HG03575 (cell line): ENCODE results near the gene TAB2.
"Not testable (repeated sequence)": the region's sequence is repeated elsewhere in the genome, so short reads cannot be mapped to it uniquely, and the experiment has no call there.

Experiments used
- ATAC-seq: cut with Tn5 transposase; IDR thresholded peaks from one replicate; pipeline ENCODE4 v1.9.1; 2021; ENCODE audit not compliant: unreplicated experiment, insufficient number of reproducible peaks, low FRiP score; ENCODE audit errors: extremely low read depth

TAB2 gene

DNA sequence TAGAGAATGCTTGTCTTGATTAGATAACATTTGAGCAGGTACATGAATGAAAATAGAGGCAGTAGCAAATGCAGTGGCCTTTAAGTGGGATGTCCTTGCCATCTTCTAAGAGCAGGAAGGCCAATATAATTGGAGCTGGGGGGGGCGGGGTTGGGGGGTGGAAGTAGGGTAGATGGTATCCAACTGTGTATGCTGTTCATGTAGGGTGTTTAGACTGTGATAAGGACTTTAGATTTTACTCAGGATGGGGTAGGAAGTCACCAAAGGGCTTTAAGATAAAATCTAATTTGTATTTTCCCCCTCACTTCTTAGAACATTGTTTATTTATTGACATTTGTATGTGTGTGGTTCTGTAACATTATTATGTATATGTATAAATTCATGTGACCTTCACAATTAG is 12.0 kb downstream of the TAB2 start:
- no peak for ATAC-seq

DNA sequence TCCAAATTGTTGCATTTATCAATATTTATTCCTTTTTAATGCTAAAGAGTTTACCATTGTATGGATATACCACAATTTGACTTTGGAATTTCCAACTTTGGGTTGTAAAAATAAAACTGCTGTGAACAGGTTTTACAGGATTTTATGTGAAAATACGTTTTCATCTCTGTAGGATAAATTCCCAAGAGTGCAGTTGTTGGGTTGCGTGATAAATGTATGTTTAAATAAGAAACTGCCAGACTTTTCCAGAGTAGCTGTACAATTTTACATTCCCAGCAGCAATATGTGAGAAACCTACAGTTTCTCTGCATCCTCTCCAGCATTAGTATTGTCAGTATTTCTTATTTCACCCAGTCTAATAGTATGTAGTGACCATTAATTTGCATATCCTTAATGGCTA is 12.6 kb downstream of the TAB2 start:
- ATAC-seq, result no peak

DNA sequence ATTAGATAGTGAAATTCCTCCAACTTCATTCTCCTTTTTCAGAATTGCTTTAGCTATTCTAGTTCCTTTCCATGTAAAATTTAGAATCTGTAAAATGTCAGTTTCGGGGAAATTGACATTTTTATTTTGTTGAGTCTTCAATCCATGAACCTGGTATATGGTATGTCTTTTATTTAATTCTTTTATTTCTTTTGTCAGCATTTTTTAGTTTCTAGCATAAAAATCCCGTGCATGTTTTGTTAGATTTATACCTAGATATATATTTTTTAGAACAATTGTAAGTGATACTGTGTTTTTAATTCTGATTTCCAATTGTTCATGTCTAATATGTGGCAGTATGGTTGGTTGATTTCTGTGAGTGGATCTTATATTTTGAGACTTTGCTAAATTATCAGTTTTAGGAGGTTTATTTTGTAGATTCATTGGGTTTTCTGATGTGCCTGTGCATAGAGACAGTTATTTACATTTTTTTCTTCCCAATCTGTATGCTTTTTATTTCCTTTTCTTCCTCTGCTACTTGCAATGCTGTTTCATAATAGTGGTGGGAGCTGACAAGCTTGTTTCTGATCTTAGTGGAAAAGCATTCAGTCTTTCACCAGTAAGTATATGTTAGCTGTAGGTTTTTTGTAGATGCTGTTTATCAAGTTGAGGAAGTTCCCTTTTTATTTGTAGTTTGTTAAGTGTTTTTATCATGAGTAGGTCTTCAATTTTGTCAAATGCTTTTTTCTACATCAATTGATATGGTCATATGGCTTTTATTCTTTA is 13.7 kb downstream of the TAB2 start:
- no peak for ATAC-seq

DNA sequence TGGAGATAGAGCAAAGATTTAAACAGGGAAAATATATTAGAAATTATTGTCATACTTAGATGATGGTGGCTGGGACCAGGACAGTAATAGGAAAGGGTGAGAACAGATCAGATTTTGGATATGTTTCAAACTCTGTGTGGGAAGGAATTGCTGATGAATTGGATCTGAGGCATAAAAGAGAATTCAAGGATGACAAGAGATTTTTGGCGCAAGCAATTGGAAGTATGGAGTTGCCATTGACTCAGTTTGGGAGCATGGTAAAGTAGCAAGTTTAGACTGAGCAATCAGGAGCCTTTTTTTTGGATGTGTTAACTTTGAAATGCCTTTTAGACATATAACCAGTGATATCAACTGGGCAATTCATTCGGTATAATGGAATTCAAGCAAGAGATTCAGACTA is 14.4 kb downstream of the TAB2 start:
- no peak for ATAC-seq

DNA sequence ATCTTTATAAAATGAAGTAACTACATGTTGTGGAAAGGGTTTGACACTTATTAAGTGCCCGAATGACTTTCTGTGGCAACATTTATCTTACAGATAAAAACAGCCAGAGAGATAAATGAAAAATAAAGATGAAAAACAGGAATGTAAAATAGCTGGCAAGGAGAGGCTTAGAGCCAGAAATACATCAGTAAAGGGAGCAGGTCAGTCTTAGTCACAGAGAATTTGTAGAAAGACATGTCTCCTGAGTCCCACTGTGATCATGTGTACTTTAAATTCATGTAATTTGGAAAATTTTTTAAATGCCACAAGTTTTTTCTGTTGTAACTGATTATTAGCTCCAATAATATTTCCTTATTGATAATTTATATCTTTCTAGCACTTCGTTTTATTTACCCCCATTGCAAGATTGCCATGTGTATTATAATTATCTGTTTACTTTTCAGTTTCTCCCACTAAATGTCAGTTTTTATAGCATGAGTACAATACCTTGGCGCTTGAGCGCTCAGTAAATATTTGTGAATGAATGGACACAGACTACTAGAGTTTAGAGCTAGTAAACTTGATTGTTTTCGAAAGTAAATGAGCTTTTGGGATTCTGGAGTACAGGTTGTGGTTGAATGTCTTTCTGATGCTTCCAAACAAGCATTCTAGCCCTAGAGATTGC is 15.2 kb downstream of the TAB2 start:
- ATAC-seq, result no peak

DNA sequence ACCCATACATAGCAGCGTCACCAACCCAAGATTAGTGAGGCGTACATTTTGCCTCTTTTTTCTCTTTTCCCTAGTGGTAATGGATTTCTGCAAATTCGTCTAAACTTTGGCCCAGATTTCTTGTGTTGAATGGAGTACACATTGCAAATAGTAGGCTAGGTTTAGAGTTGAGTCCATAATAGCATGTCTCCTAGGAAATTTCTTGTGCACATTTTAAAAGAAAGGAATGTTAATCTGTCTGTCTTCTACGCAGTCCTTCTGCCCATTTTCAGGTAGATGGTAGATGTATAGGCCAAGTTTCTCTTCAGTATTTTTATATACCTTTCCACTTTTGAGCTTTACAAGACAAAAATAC is 15.7 kb downstream of the TAB2 start:
- ATAC-seq, result no peak

DNA sequence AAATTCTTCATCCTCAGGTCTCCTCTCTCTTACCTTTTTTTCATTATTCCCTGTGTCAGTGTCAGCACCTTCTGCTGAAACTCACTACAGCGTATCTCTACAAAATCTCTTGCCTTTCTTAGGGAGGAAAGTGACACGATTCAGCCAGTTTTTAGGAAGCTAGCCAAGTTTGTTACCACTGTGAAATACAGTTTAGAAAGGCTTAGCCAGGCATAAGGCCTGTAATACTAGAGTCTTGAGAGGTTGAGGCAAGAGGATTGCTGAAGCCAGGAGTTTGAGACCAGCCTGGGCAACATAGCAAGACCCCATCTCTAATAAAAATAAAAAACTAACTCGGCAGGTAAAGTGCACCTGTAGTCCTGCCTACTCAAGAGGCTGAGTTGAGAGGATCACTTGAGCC is 16.7 kb downstream of the TAB2 start:
- ATAC-seq, result no peak

DNA sequence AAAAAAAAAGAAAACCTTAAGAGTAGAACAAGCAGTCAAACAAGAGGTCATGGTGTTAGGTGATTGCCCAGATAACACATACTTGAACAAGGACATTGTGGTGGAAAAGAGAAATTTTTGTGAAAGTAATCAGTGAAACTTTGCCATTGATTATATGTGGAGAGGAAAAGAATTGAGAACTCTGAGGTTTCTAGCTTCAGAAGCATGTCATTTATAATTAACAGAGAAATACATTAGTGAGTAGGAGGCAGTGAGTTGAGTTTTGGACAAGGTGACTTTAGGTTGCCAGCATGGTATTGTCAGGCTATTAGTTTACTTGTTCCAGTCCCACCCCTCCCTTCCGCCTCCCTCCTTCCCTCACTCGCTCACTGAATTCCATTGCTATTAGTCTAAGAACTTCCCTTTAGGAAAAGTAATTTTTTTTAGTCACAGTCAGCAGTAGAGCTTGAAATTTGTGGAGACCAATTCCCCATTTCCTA is 17.2 kb downstream of the TAB2 start:
- ATAC-seq, result no peak

DNA sequence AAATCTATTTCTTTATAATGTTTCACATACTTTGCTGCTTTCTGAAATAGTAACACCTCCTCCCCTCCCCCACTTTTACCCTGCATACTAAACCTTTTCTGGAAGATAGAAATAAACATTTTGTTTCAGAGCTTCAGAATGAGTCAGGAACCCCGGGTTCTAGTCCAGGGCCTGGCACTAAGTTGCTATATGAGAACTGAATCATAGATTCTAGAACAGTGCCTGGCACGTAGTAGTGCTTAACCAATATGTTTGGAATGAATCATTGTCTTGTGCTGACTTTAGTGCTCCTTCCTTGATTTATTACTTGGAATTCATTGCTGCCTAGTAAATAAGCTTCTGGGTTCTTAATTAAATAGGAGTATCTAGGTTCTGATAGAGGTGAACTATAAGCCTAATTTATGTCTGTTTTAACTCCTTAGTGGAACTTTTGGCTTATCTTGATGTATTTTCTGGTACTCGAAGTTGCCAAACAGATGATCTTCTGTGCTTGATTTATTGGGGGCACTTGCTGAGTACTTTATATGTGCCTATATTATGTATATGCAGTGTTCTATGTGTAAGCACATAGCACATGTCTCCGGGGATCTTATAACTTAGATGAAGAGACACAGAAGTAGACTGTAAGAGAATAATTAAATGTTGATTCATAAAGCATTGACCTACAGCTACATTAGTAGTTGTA is 18.6 kb downstream of the TAB2 start:
- ATAC-seq, result no peak

DNA sequence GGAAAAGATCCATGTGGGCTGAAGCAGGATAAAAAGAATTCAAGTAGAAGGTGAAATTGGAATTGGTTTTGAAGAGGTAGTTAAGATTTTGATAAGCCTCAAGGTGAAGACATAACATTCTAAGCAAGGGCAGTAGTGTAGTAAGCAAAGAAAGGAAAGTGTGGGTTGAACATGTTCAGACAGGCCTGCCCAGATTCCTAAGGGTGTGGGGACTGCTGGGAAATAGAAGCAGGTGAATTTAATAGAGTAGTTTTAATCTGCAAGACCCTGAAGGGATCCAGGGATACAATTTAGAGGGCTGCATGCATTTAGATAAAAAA is 19.1 kb downstream of the TAB2 start:
- no peak for ATAC-seq

DNA sequence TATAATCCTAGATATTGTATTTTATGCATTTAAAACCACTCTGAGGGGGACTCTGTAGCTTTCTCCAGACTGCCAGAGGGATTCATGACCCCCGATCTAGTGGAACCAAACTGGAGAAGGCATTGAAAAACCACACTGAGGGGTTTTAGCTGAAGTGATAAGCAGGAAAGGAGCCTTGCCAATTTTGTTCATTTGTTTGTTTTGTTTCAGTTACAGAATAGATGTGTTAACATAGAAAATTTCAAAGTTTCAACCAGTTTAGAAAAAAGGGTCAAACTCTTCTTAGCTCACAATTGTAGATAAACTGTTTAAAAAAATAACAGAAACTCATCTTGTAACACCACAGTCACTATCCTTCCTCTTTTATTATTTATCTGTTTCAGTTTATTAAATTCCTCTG is 19.8 kb downstream of the TAB2 start:
- ATAC-seq, result no peak

DNA sequence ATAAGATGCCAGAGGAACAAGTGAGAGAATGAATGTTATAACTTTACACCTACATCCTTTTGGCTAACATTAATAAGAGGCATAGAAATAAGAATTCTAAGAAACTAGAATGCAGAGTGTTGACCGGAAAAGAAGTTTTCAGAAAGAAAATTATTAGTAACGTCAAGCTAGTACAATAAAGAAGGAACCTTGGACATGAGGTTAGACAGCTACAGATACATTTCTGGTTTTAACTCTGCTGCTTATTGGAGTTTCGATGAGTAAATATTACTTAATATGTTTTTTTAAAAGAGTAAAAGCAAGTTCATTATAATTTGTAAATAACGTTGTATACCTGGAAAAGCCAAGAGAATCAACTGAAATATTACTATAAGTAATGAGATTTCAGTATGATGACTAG is 22.7 kb downstream of the TAB2 start:
- ATAC-seq, result no peak

DNA sequence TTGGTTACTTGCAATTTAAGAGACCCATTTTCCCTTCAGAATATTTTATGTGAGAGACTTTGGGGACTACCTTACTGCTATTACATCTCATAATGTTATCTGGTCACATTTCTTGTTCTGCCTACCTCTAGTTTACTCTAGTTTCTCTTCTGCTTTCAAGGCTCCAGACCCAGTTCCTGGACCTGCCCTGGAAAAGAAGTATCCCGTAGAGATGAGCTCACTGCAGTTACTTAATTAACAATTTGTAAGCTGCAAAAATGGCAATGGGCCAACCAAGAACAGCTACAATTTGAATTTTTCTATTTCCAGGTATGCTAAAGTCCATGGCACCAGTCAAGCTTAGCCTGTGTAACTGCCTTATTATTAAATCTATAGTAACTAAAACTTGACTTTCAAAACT is 25.0 kb downstream of the TAB2 start:
- ATAC-seq, result no peak

DNA sequence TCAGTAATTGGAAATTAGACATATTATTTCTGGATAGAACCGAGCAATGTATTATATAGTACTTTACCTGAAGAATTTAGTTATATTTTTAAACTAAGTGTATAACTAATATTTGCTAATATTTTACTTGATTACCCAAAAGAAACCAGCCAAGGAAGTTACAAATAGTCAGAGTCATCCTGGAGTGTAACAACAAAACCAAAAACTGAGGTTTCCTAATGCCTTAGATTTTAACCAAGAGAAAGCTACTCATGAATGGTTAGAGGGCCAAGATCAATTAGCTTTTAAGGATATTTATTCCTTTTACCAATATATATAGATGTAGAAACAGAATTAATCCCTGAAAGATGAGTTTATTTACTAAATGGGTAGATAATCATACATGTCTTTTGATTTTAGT is 26.0 kb downstream of the TAB2 start:
- no peak for ATAC-seq

DNA sequence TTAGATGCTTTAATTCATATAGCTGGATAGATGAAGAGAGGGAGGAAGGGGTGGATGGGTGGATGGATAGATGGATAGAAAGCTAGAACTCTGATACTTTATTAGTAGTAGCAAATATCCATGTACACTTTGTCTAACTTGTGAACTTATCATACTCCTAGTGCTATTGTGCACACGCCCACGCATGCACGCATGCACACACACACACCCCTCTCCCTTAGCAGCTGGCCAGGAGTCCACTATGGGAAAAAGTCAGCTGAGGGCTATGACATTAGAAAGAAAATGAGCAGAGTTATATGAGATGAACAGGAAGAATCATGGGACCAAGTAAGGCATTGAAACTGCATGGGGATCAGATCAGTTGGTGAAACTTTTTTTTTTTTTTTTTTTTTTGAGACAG is 28.6 kb downstream of the TAB2 start:
- ATAC-seq, result no peak

DNA sequence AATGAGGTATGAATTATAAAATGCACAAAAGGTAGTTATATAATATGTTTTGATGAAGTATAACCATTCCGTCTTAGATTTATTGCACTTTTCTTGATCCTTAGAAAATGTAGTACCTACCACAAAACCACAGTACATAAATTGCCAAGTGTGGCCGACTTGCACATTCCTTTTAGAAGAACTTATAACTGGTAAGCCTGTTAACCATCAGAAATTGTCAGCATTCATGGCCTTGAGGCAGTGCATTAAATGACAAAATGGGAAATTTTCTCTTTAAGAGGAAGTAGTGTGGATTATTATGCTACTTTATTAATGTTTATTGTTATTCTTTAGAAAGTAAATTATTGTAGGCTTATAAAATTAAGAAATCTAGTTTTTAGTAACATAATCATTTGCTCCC is 29.6 kb downstream of the TAB2 start:
- no peak for ATAC-seq

DNA sequence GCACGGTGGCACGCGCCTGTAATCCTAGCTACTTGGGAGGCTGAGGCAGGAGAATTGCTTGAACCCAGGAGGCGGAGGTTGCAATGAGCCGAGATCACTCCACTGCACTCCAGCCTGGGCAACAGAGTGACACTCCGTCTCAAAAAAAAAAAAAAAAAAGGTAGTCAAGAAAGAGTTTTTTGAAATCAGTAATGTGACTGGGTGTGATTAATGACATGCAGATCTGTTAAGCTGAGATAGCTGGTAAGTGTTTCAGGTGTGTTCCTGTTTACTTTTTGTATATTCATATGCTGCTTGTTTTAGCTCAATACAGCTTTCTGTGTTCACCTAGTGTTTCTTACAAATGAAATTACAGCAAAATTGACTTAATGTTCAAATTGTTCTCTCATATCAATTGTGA is 31.8 kb downstream of the TAB2 start:
- ATAC-seq, result not testable (repeated sequence)

DNA sequence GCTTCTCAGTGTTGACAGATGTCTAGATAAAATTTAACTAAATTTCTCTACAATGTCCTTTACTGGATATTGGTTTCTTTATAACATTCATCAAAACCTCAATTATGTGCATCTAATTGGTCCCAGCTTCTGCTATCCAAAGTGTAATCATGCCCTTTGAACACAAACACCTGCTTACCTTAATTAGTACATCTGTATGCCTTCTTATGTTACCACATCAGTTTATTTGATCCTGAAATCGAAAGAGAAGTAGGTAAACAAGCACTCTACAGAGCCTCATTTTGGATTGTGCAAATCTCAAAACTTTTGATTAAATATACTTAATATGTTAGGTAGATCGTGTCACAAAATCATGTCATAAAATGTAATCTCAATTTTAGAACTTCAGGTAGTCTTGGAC is 36.5 kb downstream of the TAB2 start:
- ATAC-seq, result no peak

DNA sequence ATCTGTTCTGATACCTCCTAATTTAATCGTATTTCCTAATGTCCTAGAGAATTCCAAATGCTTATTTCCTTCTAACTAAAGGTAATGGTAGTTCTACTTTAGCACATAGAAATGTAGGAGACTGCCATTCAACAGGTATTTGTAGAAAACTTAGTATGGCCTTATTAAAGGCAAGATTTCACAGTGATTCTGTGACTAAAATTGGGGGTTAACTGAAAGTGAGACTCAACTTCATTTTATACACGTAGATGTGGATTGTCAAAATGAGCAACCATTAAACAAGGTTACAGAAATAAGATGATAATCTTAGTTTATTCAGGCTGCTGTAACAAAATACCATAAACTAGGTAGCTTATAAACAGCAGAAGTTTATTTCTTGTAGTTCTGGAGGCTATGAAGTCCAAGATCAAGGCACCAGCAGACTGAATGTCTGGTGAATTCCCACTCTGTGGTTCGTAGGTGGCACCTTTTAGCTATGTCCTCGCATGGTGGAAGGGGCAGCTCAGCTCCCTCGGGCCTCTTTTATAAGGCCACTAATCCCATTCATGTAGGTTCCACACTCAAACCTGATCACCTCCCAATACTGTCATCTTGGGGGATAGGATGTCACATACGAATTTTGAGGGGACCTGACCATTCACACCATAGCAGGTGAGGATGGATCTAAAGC is 38.7 kb downstream of the TAB2 start:
- ATAC-seq, result no peak
